ENCODE measurements around the gene NUDCD2.

DNA sequence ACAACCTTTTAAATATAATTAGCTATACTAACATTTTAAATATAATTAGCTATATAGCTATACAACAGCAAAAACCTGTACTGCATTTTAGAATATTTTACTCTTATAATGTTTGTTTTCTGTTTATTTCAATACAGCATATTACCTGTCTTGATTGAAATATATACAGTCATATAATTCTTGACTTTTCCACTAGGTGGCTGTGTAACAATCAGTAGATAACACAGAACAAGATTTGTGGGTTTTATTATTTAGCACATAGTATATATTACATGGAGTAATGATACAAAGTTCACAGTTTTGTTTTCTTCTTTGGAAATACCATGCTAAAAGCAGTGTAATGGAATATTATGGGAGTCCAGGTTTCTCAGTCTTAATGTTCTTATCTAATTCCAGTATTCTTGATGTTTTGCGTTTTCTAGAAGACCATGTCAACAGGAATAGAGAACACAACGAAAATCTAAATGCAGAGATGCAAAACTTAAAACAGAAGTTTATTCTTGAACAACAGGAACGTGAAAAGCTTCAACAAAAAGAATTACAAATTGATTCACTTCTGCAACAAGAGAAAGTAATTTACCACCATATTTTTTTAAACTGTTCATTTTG is 13.8 kb upstream of the NUDCD2 start:
- TF ChIP-seq POLR2A (IDR thresholded peaks at IDR 0.05): no peak
- TF ChIP-seq, protein P1, sequence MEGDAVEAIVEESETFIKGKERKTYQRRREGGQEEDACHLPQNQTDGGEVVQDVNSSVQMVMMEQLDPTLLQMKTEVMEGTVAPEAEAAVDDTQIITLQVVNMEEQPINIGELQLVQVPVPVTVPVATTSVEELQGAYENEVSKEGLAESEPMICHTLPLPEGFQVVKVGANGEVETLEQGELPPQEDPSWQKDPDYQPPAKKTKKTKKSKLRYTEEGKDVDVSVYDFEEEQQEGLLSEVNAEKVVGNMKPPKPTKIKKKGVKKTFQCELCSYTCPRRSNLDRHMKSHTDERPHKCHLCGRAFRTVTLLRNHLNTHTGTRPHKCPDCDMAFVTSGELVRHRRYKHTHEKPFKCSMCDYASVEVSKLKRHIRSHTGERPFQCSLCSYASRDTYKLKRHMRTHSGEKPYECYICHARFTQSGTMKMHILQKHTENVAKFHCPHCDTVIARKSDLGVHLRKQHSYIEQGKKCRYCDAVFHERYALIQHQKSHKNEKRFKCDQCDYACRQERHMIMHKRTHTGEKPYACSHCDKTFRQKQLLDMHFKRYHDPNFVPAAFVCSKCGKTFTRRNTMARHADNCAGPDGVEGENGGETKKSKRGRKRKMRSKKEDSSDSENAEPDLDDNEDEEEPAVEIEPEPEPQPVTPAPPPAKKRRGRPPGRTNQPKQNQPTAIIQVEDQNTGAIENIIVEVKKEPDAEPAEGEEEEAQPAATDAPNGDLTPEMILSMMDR (IDR thresholded peaks at IDR 0.05): peak; percentile 26 to 47 (median 34)
- no peak for TF ChIP-seq POLR2AphosphoS5 (IDR thresholded peaks at IDR 0.05)
- TF ChIP-seq EP300 (IDR thresholded peaks at IDR 0.05): no peak
